Caco-2 (cell line): Measurements from ENCODE around the gene LRP1. TPM values are rescaled to one million over a fixed set of nuclear protein-coding genes. Genes with fewer than 3 reads are reported as not detected.

Source experiments
- BruUV-seq: library from RNA; stranded (reverse); fragments of 400-500 nt; replicated peaks from 2 replicates; lab custom pipeline; 2021; lab: Mats Ljungman, UMichigan
- CTCF ChIA-PET: fragments of 300-600 bp; sonication (Branson Sonifier 250); formaldehyde crosslinking; loops from one replicate; lab custom pipeline; 2022; ENCODE audit warnings: antibody characterized with exemption; lab: Charles Lee
- POLR2A ChIA-PET: fragments of 300-600 bp; sonication (Branson Sonifier 250); formaldehyde crosslinking; loops from one replicate; lab custom pipeline; 2022; ENCODE audit warnings: antibody characterized with exemption; lab: Charles Lee
- DNase-seq, 2 experiments: peaks; one replicate each; pipeline versions ENCODE4 v3.0.0 to v3.0.0-alpha.2; 2020 to 2022
- H3K27me3 ChIP-seq: replicated peaks from 2 replicates; pipeline ENCODE4 v1.6.0; 2011; ENCODE audit warnings: low read length; ENCODE audit not compliant: control insufficient read depth, insufficient read depth
- H3K36me3 ChIP-seq: 2 replicates; pipeline ENCODE4 v1.5.1; 2011; ENCODE audit warnings: low read length; ENCODE audit not compliant: control insufficient read depth, insufficient read depth
- H3K4me1 ChIP-seq: fragments of 250-450 bp; sonication (Bioruptor Pico); 2 replicates; pipeline ENCODE4 v1.5.1; 2020; ENCODE audit warnings: mild to moderate bottlenecking
- H3K4me3 ChIP-seq: 2 replicates; pipeline ENCODE4 v1.5.1; 2011; ENCODE audit warnings: low read depth, mild to moderate bottlenecking, control low read depth, low read length
- H3K9me3 ChIP-seq: fragments of 250-450 bp; sonication (Bioruptor Pico); 2 replicates; pipeline ENCODE4 v1.5.1; 2020; ENCODE audit warnings: mild to moderate bottlenecking, moderate library complexity
- H3K27ac Mint-ChIP-seq: one replicate; pipeline ENCODE4 v1.8.0; 2022; ENCODE audit warnings: mixed read lengths; ENCODE audit not compliant: unreplicated experiment
- H3K27me3 Mint-ChIP-seq: one replicate; pipeline ENCODE4 v1.8.0; 2022; ENCODE audit warnings: mixed read lengths; ENCODE audit not compliant: insufficient read depth, unreplicated experiment
- H3K36me3 Mint-ChIP-seq: one replicate; pipeline ENCODE4 v1.8.0; 2022; ENCODE audit warnings: mild to moderate bottlenecking, mixed read lengths; ENCODE audit not compliant: insufficient read depth, unreplicated experiment
- H3K4me1 Mint-ChIP-seq: one replicate; pipeline ENCODE4 v1.8.0; 2022; ENCODE audit warnings: low read depth, mixed read lengths; ENCODE audit not compliant: unreplicated experiment
- H3K4me3 Mint-ChIP-seq: one replicate; pipeline ENCODE4 v1.8.0; 2022; ENCODE audit warnings: mild to moderate bottlenecking, moderate library complexity, mixed read lengths; ENCODE audit not compliant: unreplicated experiment
- H3K9me3 Mint-ChIP-seq: one replicate; pipeline ENCODE4 v1.8.0; 2022; ENCODE audit warnings: mixed read lengths; ENCODE audit not compliant: unreplicated experiment
- CTCF ChIP-seq, 2 experiments: fragments of 200-600 bp in 1 of 2; IDR thresholded peaks; 1 replicate in 1 of 2; 2 replicates in 1 of 2; pipeline versions ENCODE4 v1.5.1 to v1.8.0; 2011 to 2022; ENCODE audit warnings: antibody characterized with exemption in 1 of 2, control low read depth in 1 of 2, inconsistent platforms in 1 of 2, low read depth in 1 of 2, low read length in 1 of 2, mild to moderate bottlenecking in 1 of 2, moderate library complexity in 1 of 2; ENCODE audit not compliant: insufficient read depth in 1 of 2, severe bottlenecking in 1 of 2, unreplicated experiment in 1 of 2
- intact Hi-C: fragments of 100-400 bp; cut with micrococcal nuclease; formaldehyde crosslinking; loops from one replicate; pipeline ENCODE4 v1.10.0; 2022; ENCODE audit not compliant: unreplicated experiment
- total RNA-seq: library from RNA; stranded (reverse); gene quantifications from 2 replicates; pipeline ENCODE4 v1.2.3, GENCODE V29; 2022

Gene LRP1
- total RNA-seq, 1 experiment from 2014 or later, result 111 TPM

- H3K27me3 Mint-ChIP-seq, result no peaks in the 10 kb centered on the region
- H3K9me3 Mint-ChIP-seq, result no peaks in the 10 kb centered on the region
Observed at GRCh38 chr12:57168058-57168457, 39.8 kb downstream of the LRP1 start.

GRCh38 chr12:57169046-57169795 lies 40.9 kb downstream of the LRP1 start:
- Mint-ChIP-seq H3K27me3 (no peaks in the 10 kb centered on the region), H3K4me1 (no peaks in the 10 kb centered on the region), H3K27ac (no peak overlapping the region), H3K9me3 (no peaks in the 10 kb centered on the region), H3K36me3 (peaks cover 41% of the 10 kb centered on the region), H3K4me3 (no peak overlapping the region)
- BruUV-seq, result no TSS peak
- Histone ChIP-seq H3K4me3 (no peak overlapping the region), H3K4me1 (no peaks in the 10 kb centered on the region), H3K27me3 (no peaks in the 10 kb centered on the region), H3K9me3 (no peaks in the 10 kb centered on the region), H3K36me3 (peaks cover 11% of the 10 kb centered on the region)
- ChIA-PET CTCF (interaction anchor here (1.6 to 1.8 kb wide), 2 partner anchors 42 to 58 kb away, joined by 6 to 9 read pairs; partner anchors contain the start of gene STAT6), POLR2A (no interaction called here)
- intact Hi-C loops, result no loop called here
- DNase-seq, result no peak
- TF ChIP-seq CTCF (IDR thresholded peaks at IDR 0.05; ENCODE audit: insufficient read depth in 1 of 2, low read depth in 1 of 2, low read length in 1 of 2, severe bottlenecking in 1 of 2, unreplicated experiment in 1 of 2), result no peak

More at GRCh38 chr12:57168058-57168457, 39.8 kb downstream of the LRP1 start:
- Histone ChIP-seq H3K9me3 (no peaks in the 10 kb centered on the region), H3K27me3 (no peaks in the 10 kb centered on the region), H3K4me1 (no peaks in the 10 kb centered on the region), H3K36me3 (peaks cover 4% of the 10 kb centered on the region), H3K4me3 (no peak overlapping the region)
- Mint-ChIP-seq H3K4me1 (no peaks in the 10 kb centered on the region), H3K27ac (no peak overlapping the region), H3K4me3 (no peak overlapping the region), H3K36me3 (peaks cover 47% of the 10 kb centered on the region)
- no TSS peak for BruUV-seq
- DNase-seq, result no peak
- ChIA-PET CTCF (interaction anchor here (0.6 to 1.6 kb wide), 2 partner anchors 14 to 57 kb away, joined by 6 to 9 read pairs; partner anchors contain the start of gene STAT6), POLR2A (no interaction called here)
- intact Hi-C loops, result no loop called here
- TF ChIP-seq CTCF (IDR thresholded peaks at IDR 0.05; ENCODE audit: insufficient read depth in 1 of 2, low read depth in 1 of 2, low read length in 1 of 2, severe bottlenecking in 1 of 2, unreplicated experiment in 1 of 2), result no peak

- Histone ChIP-seq H3K4me3 (no peak overlapping the region), H3K36me3 (peaks cover 11% of the 10 kb centered on the region), H3K4me1 (no peaks in the 10 kb centered on the region), H3K27me3 (no peaks in the 10 kb centered on the region), H3K9me3 (no peaks in the 10 kb centered on the region)
- intact Hi-C loops, result no loop called here
- TF ChIP-seq CTCF (IDR thresholded peaks at IDR 0.05; ENCODE audit: insufficient read depth in 1 of 2, low read depth in 1 of 2, low read length in 1 of 2, severe bottlenecking in 1 of 2, unreplicated experiment in 1 of 2), result no peak
- no peaks in the 10 kb centered on the region for H3K9me3 Mint-ChIP-seq
- no peak overlapping the region for H3K27ac Mint-ChIP-seq
- H3K36me3 Mint-ChIP-seq, result peaks cover 34% of the 10 kb centered on the region
- no peak overlapping the region for H3K4me3 Mint-ChIP-seq
- no peak for DNase-seq
- no TSS peak for BruUV-seq
- POLR2A ChIA-PET, result no interaction called here
- H3K4me1 Mint-ChIP-seq, result no peaks in the 10 kb centered on the region
- CTCF ChIA-PET, result interaction anchor here (1.8 kb wide), 1 partner anchor 43 kb away, joined by 9 read pairs; no protein-coding TSS in a partner anchor
- no peaks in the 10 kb centered on the region for H3K27me3 Mint-ChIP-seq
Observed at GRCh38 chr12:57169969-57170368, 41.7 kb downstream of the LRP1 start.
